NT2/D1 (cell line): ENCODE measurements around the gene GRPR.

Source experiments
- SUZ12 ChIP-seq: IDR thresholded peaks from 2 replicates; pipeline ENCODE4 v1.6.1; 2011; ENCODE audit not compliant: insufficient read length, insufficient read depth; ENCODE audit errors: extremely low read depth
- YY1 ChIP-seq: IDR thresholded peaks from 2 replicates; pipeline ENCODE4 v1.6.1; 2011; ENCODE audit not compliant: insufficient read length, insufficient read depth
- ZNF274 ChIP-seq: IDR thresholded peaks from 2 replicates; pipeline ENCODE4 v1.6.1; 2011; ENCODE audit warnings: mild to moderate bottlenecking, low read depth, low read length

DNA sequence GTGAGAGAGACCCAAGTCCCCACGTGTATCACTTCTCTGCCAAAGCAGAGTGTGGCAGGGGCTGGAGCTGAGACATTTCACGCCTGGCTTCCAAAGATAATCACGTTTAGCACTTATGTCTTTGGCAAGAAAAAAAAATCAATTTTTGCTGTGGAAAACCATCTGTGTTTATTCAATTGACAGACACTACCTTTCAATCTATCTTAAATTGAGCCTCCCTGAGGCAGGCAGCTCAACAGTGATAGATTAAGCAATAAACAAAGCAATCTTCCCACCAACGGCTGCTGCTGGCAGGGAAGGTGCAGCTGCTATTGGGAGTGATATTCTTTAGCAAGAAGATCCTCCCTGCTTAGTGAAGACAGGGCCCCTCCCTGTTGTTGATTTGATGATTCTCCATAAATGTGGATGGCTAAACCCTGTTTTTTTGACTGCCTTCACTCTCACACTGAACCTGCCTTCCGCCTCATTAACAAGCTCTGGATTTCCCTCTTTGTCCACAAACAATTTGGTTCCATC is 32.3 kb downstream of the GRPR start:
- no peak for TF ChIP-seq YY1
- no peak for TF ChIP-seq SUZ12
- no peak for TF ChIP-seq ZNF274
